ENCODE data around the gene DCAF16. TPM values are rescaled to one million over a fixed set of nuclear protein-coding genes. Genes with fewer than 3 reads are reported as not detected.

The DCAF16 gene
- polyA plus RNA-seq, 1 donor (not counting 4 experiments of a cell fraction or from before 2014, with no cell fraction given) = 16.2 TPM

DNA sequence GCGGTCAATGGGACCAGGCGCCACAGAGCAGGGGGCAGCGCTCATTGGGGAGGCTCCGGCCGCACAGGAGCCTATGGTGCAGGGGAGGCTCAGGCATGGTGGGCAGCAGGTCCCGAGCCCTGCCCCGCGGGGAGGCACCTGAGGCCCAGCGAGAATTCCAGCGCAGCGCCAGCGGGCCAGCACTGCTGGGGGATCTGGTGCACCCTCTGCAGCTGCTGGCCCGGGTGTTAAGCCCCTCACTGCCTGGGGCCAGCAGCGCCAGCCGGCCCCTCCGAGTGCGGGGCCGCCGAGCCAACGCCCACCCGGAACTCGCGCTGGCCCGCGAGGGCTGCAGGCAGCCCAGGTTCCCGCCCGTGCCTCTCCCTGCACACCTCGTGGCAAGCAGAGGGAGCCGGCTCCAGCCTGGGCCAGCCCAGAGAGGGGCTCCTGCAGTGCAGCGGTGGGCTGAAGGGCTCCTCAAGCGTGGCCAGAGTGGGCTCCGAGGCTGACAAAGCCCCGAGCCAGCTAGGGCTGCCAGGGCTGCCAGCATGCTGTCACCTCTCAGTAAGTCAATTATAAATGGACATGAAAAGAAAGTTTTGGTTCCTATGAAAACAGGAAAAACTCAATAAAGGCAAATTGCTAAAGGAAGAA lies 43.6 kb downstream of the DCAF16 start:
- no peaks in the 10 kb centered on the region for H3K27me3 ChIP-seq (ENCODE audit: control insufficient read depth, extremely low read depth, insufficient read depth, low read length)
- no peak overlapping the region for H3K4me2 ChIP-seq (ENCODE audit: control insufficient read depth, extremely low read depth, insufficient read depth, low read depth, low read length)
- no peaks in the 10 kb centered on the region for H3K9me3 ChIP-seq (ENCODE audit: control insufficient read depth, low read depth, low read length)
- H3K9ac ChIP-seq (ENCODE audit: control insufficient read depth, extremely low read depth, insufficient read depth, low read length) = no peak overlapping the region
- H3K4me3 ChIP-seq (ENCODE audit: control insufficient read depth in 2 of 3, extremely low read depth in 1 of 3, insufficient read depth in 2 of 3, low read depth in 1 of 3, low read length in 3 of 3) = no peak overlapping the region
- H3K36me3 ChIP-seq (ENCODE audit: control insufficient read depth in 2 of 2, extremely low read depth in 1 of 2, insufficient read depth in 2 of 2, low read length in 2 of 2) = no peaks in the 10 kb centered on the region
- H3K9me1 ChIP-seq (ENCODE audit: control insufficient read depth, extremely low read depth, insufficient read depth, low read length) = no peaks in the 10 kb centered on the region
- H4K20me1 ChIP-seq (ENCODE audit: control insufficient read depth, extremely low read depth, insufficient read depth, low read length) = no peaks in the 10 kb centered on the region
- H2AFZ ChIP-seq (ENCODE audit: control insufficient read depth, low read length) = no peak overlapping the region
- peaks cover 15% of the 10 kb centered on the region for H3K4me1 ChIP-seq (ENCODE audit: control insufficient read depth, extremely low read depth, insufficient read depth, low read length)
- DNase-seq (ENCODE audit: low read depth, low spot score) = no peak
- FAIRE-seq = no peak
- no peaks in the 10 kb centered on the region for H3K79me2 ChIP-seq (ENCODE audit: control insufficient read depth, insufficient read depth, low read length)
- dilution Hi-C loops (cut with MboI; ENCODE audit: extremely low pct_ligation_motif_present, low sequenced_read_pairs) = no loop called here
- TF ChIP-seq, protein P1, sequence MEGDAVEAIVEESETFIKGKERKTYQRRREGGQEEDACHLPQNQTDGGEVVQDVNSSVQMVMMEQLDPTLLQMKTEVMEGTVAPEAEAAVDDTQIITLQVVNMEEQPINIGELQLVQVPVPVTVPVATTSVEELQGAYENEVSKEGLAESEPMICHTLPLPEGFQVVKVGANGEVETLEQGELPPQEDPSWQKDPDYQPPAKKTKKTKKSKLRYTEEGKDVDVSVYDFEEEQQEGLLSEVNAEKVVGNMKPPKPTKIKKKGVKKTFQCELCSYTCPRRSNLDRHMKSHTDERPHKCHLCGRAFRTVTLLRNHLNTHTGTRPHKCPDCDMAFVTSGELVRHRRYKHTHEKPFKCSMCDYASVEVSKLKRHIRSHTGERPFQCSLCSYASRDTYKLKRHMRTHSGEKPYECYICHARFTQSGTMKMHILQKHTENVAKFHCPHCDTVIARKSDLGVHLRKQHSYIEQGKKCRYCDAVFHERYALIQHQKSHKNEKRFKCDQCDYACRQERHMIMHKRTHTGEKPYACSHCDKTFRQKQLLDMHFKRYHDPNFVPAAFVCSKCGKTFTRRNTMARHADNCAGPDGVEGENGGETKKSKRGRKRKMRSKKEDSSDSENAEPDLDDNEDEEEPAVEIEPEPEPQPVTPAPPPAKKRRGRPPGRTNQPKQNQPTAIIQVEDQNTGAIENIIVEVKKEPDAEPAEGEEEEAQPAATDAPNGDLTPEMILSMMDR (optimal IDR thresholded peaks at IDR 0.05 in 1 of 3, IDR thresholded peaks at IDR 0.05 in 1 of 3, conservative IDR thresholded peaks at IDR 0.05 in 1 of 3; ENCODE audit: extremely low read depth in 1 of 3, insufficient read depth in 2 of 3, low read length in 3 of 3) = no peak
- TF ChIP-seq EZH2 (IDR thresholded peaks at IDR 0.05; ENCODE audit: low read length) = no peak
- no peak overlapping the region for H3K27ac ChIP-seq (ENCODE audit: control insufficient read depth, insufficient read depth, low read length)

DNA sequence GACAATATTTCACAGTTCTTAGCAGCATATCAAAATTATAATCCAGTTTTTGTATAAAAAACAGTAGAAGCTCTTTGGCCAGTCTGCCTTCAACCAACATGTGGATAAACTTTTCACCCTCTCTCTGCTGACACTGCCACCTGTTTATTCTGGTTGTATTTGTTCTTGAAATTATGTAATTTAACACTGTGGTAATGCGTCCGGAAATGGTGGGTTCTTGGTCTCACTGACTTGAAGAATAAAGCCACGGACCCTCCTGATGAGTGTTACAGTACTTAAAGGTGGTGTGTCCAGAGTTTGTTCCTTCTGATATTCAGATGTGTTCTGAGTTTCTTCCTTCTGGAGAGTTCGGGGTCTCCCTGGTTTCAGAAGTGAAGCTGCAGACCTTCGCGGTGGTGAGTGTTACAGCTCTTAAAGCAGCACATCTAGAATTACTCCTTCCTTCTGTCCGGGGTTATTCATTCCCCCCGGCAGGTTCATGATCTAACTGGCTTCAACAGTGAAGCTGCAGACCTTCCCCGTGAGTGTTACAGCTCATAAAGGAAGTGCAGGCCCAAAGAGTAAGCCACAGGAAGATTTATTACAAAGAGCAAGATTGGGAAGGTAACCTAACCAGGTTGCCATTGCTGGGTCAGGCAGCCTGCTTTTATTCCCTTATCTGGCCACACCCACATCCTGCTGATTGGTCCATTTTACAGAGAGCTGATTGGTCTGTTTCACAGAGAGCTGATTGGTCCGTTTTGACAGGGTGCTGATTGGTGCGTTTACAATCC lies 44.9 kb downstream of the DCAF16 start:
- H3K4me3 ChIP-seq (ENCODE audit: control insufficient read depth in 2 of 3, extremely low read depth in 1 of 3, insufficient read depth in 2 of 3, low read depth in 1 of 3, low read length in 3 of 3) = no peak overlapping the region
- H4K20me1 ChIP-seq (ENCODE audit: control insufficient read depth, extremely low read depth, insufficient read depth, low read length) = no peaks in the 10 kb centered on the region
- no peak for FAIRE-seq
- H3K36me3 ChIP-seq (ENCODE audit: control insufficient read depth in 2 of 2, extremely low read depth in 1 of 2, insufficient read depth in 2 of 2, low read length in 2 of 2) = no peaks in the 10 kb centered on the region
- H3K9me1 ChIP-seq (ENCODE audit: control insufficient read depth, extremely low read depth, insufficient read depth, low read length) = no peaks in the 10 kb centered on the region
- peaks cover 4% of the 10 kb centered on the region for H3K4me1 ChIP-seq (ENCODE audit: control insufficient read depth, extremely low read depth, insufficient read depth, low read length)
- no peak overlapping the region for H3K4me2 ChIP-seq (ENCODE audit: control insufficient read depth, extremely low read depth, insufficient read depth, low read depth, low read length)
- H3K9me3 ChIP-seq (ENCODE audit: control insufficient read depth, low read depth, low read length) = no peaks in the 10 kb centered on the region
- H3K27me3 ChIP-seq (ENCODE audit: control insufficient read depth, extremely low read depth, insufficient read depth, low read length) = no peaks in the 10 kb centered on the region
- no peak overlapping the region for H3K27ac ChIP-seq (ENCODE audit: control insufficient read depth, insufficient read depth, low read length)
- no peak for DNase-seq (ENCODE audit: low read depth, low spot score)
- TF ChIP-seq, protein P1 (optimal IDR thresholded peaks at IDR 0.05 in 1 of 3, IDR thresholded peaks at IDR 0.05 in 1 of 3, conservative IDR thresholded peaks at IDR 0.05 in 1 of 3; ENCODE audit: extremely low read depth in 1 of 3, insufficient read depth in 2 of 3, low read length in 3 of 3) = no peak
- no peak overlapping the region for H2AFZ ChIP-seq (ENCODE audit: control insufficient read depth, low read length)
- no peak overlapping the region for H3K9ac ChIP-seq (ENCODE audit: control insufficient read depth, extremely low read depth, insufficient read depth, low read length)
- dilution Hi-C loops (cut with MboI; ENCODE audit: extremely low pct_ligation_motif_present, low sequenced_read_pairs) = no loop called here
- H3K79me2 ChIP-seq (ENCODE audit: control insufficient read depth, insufficient read depth, low read length) = no peaks in the 10 kb centered on the region

Measured in keratinocyte (primary cell).